H1 (cell line): Measurements from ENCODE around the gene WDR4. TPM values are rescaled to one million over a fixed set of nuclear protein-coding genes. Genes with fewer than 3 reads are reported as not detected.

Experiments used
- CTCF ChIA-PET: fragments of 300-600 bp; sonication (Branson Sonifier 250); formaldehyde crosslinking; loops from one replicate; lab custom pipeline; 2021; ENCODE audit not compliant: partially characterized antibody; lab: Charles Lee
- POLR2A ChIA-PET: fragments of 300-600 bp; sonication (Branson Sonifier 250); formaldehyde crosslinking; loops from one replicate; lab custom pipeline; 2021; ENCODE audit warnings: inconsistent platforms; ENCODE audit not compliant: partially characterized antibody; lab: Charles Lee
- DNase-seq, 2 experiments: peaks; one replicate each; pipeline versions ENCODE4 v3.0.0 to v3.0.0-alpha.2; 2010 to 2022; ENCODE audit warnings: low spot score in 2 of 2, low read depth in 1 of 2, mixed read lengths in 1 of 2
- FAIRE-seq: peaks from 2 replicates; lab custom pipeline; 2011; peaks lifted over from hg19 to GRCh38; lab: Jason Lieb, UNC
- H2AFZ ChIP-seq: 2 replicates; pipeline ENCODE4 v1.8.1; 2012; ENCODE audit warnings: low read length, inconsistent platforms
- H2AK5ac ChIP-seq: 2 replicates; pipeline ENCODE4 v1.6.1; 2013; ENCODE audit warnings: low read depth, low read length
- H2BK120ac ChIP-seq: replicated peaks from 2 replicates; pipeline ENCODE3; 2013; ENCODE audit warnings: low read depth, low read length, inconsistent platforms
- H2BK12ac ChIP-seq: 2 replicates; pipeline ENCODE4 v1.6.1; 2013; ENCODE audit warnings: low read depth, low read length
- H2BK15ac ChIP-seq: 2 replicates; pipeline ENCODE4 v1.6.1; 2013; ENCODE audit warnings: low read length
- H2BK20ac ChIP-seq: 2 replicates; pipeline ENCODE4 v1.6.1; 2013; ENCODE audit warnings: low read length
- H2BK5ac ChIP-seq: 2 replicates; pipeline ENCODE4 v1.6.1; 2013; ENCODE audit warnings: low read depth, low read length
- H3K14ac ChIP-seq: 2 replicates; pipeline ENCODE4 v1.6.1; 2013; ENCODE audit warnings: inconsistent platforms; ENCODE audit not compliant: insufficient read length
- H3K18ac ChIP-seq: 2 replicates; pipeline ENCODE4 v1.6.1; 2013; ENCODE audit warnings: low read length; ENCODE audit errors: extremely low read depth
- H3K23ac ChIP-seq: 2 replicates; pipeline ENCODE4 v1.6.1; 2013; ENCODE audit warnings: inconsistent platforms; ENCODE audit not compliant: insufficient read length
- H3K23me2 ChIP-seq: 2 replicates; pipeline ENCODE4 v1.6.1; 2013; ENCODE audit warnings: low read depth, low read length
- H3K27ac ChIP-seq: 2 replicates; pipeline ENCODE4 v1.6.1; 2011; ENCODE audit warnings: low read depth, low read length, inconsistent platforms
- H3K27me3 ChIP-seq, 4 experiments: replicated peaks in 1 of 4; 1 replicate in 1 of 4; 2 replicates in 3 of 4; pipeline versions ENCODE4 v1.6.1 to v1.8.1; 2011 to 2013; ENCODE audit warnings: low read length in 3 of 4, mild to moderate bottlenecking in 3 of 4, inconsistent platforms in 2 of 4, mixed read lengths in 2 of 4, moderate library complexity in 1 of 4; ENCODE audit not compliant: control insufficient read depth in 3 of 4, insufficient read depth in 3 of 4; ENCODE audit errors: extremely low read depth in 1 of 4
- H3K36me3 ChIP-seq, 4 experiments: 2 replicates each; pipeline versions ENCODE4 v1.6.1 to v1.8.1; 2011 to 2013; ENCODE audit warnings: mild to moderate bottlenecking in 4 of 4, low read length in 3 of 4, moderate library complexity in 2 of 4, control low read depth in 1 of 4, inconsistent platforms in 1 of 4; ENCODE audit not compliant: insufficient read depth in 4 of 4, control insufficient read depth in 2 of 4
- H3K4ac ChIP-seq: replicated peaks from 2 replicates; pipeline ENCODE3; 2013; ENCODE audit warnings: low read length, low read depth, mixed read lengths, inconsistent platforms; ENCODE audit not compliant: insufficient read length
- H3K4me1 ChIP-seq, 4 experiments: replicated peaks in 1 of 4; 1 replicate in 1 of 4; 2 replicates in 3 of 4; pipeline versions ENCODE4 v1.6.1 to v1.8.1; 2011 to 2013; ENCODE audit warnings: low read length in 3 of 4, inconsistent platforms in 2 of 4, mixed read lengths in 1 of 4; ENCODE audit not compliant: insufficient read depth in 4 of 4, control insufficient read depth in 3 of 4
- H3K4me2 ChIP-seq, 2 experiments: 2 replicates each; pipeline versions ENCODE4 v1.6.1 to v1.8.1; 2011 to 2013; ENCODE audit warnings: low read depth in 2 of 2, low read length in 2 of 2, control low read depth in 1 of 2, inconsistent platforms in 1 of 2, mild to moderate bottlenecking in 1 of 2; ENCODE audit not compliant: insufficient read depth in 1 of 2
- H3K4me3 ChIP-seq, 4 experiments: fragments of 200-600, 300-600 bp in 1 of 4; sonication (generic), shearing (Covaris generic), sonication (Bioruptor Twin) in 1 of 4; 2 replicates each; pipeline versions ENCODE4 v1.5.1 to v1.8.1; 2011 to 2016; ENCODE audit warnings: low read length in 4 of 4, low read depth in 3 of 4, control low read depth in 2 of 4, inconsistent platforms in 2 of 4, mild to moderate bottlenecking in 2 of 4, mixed read lengths in 1 of 4, moderate library complexity in 1 of 4; ENCODE audit not compliant: insufficient read depth in 2 of 4; ENCODE audit errors: extremely low read depth in 1 of 4
- H3K56ac ChIP-seq: replicated peaks from 2 replicates; pipeline ENCODE3; 2013; ENCODE audit warnings: low read depth, mild to moderate bottlenecking, mixed read lengths, low read length, inconsistent platforms; ENCODE audit not compliant: insufficient read length
- H3K79me1 ChIP-seq: 2 replicates; pipeline ENCODE4 v1.6.1; 2013; ENCODE audit warnings: low read depth, low read length, control low read depth
- H3K79me2 ChIP-seq, 2 experiments: 2 replicates each; pipeline versions ENCODE4 v1.6.1 to v1.8.1; 2012 to 2013; ENCODE audit warnings: low read length in 2 of 2, mild to moderate bottlenecking in 2 of 2, inconsistent platforms in 1 of 2; ENCODE audit not compliant: insufficient read depth in 2 of 2, control insufficient read depth in 1 of 2
- H3K9ac ChIP-seq, 4 experiments: replicated peaks in 1 of 4; 1 replicate in 1 of 4; 2 replicates in 3 of 4; pipeline versions ENCODE4 v1.6.1 to v1.8.1; 2011 to 2013; ENCODE audit warnings: low read depth in 3 of 4, low read length in 3 of 4, control low read depth in 2 of 4, mild to moderate bottlenecking in 2 of 4, moderate library complexity in 2 of 4, inconsistent platforms in 1 of 4; ENCODE audit errors: extremely low read depth in 1 of 4
- H3K9me3 ChIP-seq, 2 experiments: 2 replicates each; pipeline versions ENCODE4 v1.6.1 to v1.8.1; 2012 to 2013; ENCODE audit warnings: mild to moderate bottlenecking in 2 of 2, moderate library complexity in 2 of 2, control low read depth in 1 of 2, inconsistent platforms in 1 of 2, low read depth in 1 of 2, low read length in 1 of 2, mixed read lengths in 1 of 2; ENCODE audit not compliant: insufficient read depth in 2 of 2
- H4K20me1 ChIP-seq, 2 experiments: replicated peaks in 1 of 2; 2 replicates each; pipeline versions ENCODE3 to v1.8.1; 2011 to 2013; ENCODE audit warnings: inconsistent platforms in 2 of 2, low read length in 2 of 2, mild to moderate bottlenecking in 1 of 2; ENCODE audit not compliant: insufficient read depth in 2 of 2, control insufficient read depth in 1 of 2
- H4K5ac ChIP-seq: 2 replicates; pipeline ENCODE4 v1.6.1; 2013; ENCODE audit warnings: low read length, low read depth, mixed read lengths, inconsistent platforms; ENCODE audit not compliant: insufficient read length
- H4K8ac ChIP-seq: 2 replicates; pipeline ENCODE4 v1.8.0; 2013; ENCODE audit warnings: mild to moderate bottlenecking, moderate library complexity, low read length, inconsistent platforms; ENCODE audit not compliant: insufficient read depth; ENCODE audit errors: extremely low read depth
- H4K91ac ChIP-seq: replicated peaks from 2 replicates; pipeline ENCODE3; 2013; ENCODE audit warnings: low read length, mixed read lengths, inconsistent platforms; ENCODE audit not compliant: insufficient read length
- TEAD4 ChIP-seq: IDR thresholded peaks from 2 replicates; pipeline ENCODE4 v1.6.1; 2012; ENCODE audit warnings: low read depth, low read length, inconsistent platforms, mixed read lengths
- WGBS, 2 experiments: shearing (Covaris generic) in 1 of 2; methylation state at CpG; one replicate each; pipeline versions ENCODE4 v1.1.6 to v1.1.7; 2013 to 2015; ENCODE audit warnings: low lambda C conversion rate in 2 of 2, mixed read lengths in 2 of 2, inconsistent platforms in 1 of 2, low coverage in 1 of 2, missing lambda C conversion rate in 1 of 2; ENCODE audit not compliant: insufficient replicate concordance in 2 of 2, insufficient coverage in 1 of 2, insufficient read length in 1 of 2; ENCODE audit errors: extremely low coverage in 1 of 2, missing lambda C conversion rate in 1 of 2; 5-methylcytosine and 5-hydroxymethylcytosine counted together
- polyA plus RNA-seq, 7 experiments: library from polyadenylated mRNA; depleted of rRNA in 3 of 7; stranded (reverse) in 5 of 7; unstranded in 2 of 7; fragments of >200 nt in 5 of 7; fragments of 200-250 nt in 2 of 7; gene quantifications; 1 replicate in 5 of 7; 2 replicates in 1 of 7; 4 replicates in 1 of 7; pipeline versions ENCODE4 v1.2.1 to v1.2.3, GENCODE V29; 2011 to 2013; ENCODE audit warnings: missing spikeins in 2 of 7, mixed read lengths in 2 of 7
- total RNA-seq: library from RNA; stranded (reverse); fragmentation: NEBNext Ultra II Directional; extraction: Animal tissue kit (Norgen Biotek cat#: 25700); gene quantifications from 2 replicates; pipeline ENCODE4 v1.2.1, GENCODE V29; 2021
- TF ChIP-seq, protein P1 (sequence below): IDR thresholded peaks from 2 replicates; pipeline ENCODE4 v1.6.1; 2012; ENCODE audit warnings: inconsistent platforms

The WDR4 gene
- total and polyA plus RNA-seq, 2 of the 8 experiments (the other 6 are each of a cell fraction or from before 2014, with no cell fraction given), result 28.9 to 47.8 TPM

- FAIRE-seq (no peak), DNase-seq (no peak)
- no peak overlapping the region for H3K4ac ChIP-seq
- no peak overlapping the region for H2BK15ac ChIP-seq
- peaks cover 0 to 23% of the 10 kb centered on the region in 2 experiments; a peak in 1 of 4 replicates for H3K79me2 ChIP-seq
- H3K56ac ChIP-seq, result no peak overlapping the region
- H3K9me3 ChIP-seq, result no peaks in the 10 kb centered on the region
- no peak overlapping the region for H4K8ac ChIP-seq
- 95% methylated on average over 26 of the region's 28 CpGs; no CpG with 5 or more reads in 1 of the 2 experiments for WGBS, 2 experiments
- POLR2A ChIA-PET, result interaction anchor here (0.7 to 4.2 kb wide), 6 partner anchors 10 to 237 kb away, joined by 3 to 21 read pairs (median 5); no protein-coding TSS in a partner anchor
- H2AFZ ChIP-seq, result no peak overlapping the region
- H4K91ac ChIP-seq, result no peak overlapping the region
- peaks cover 10 to 36% of the 10 kb centered on the region in 2 experiments for H4K20me1 ChIP-seq
- H2BK5ac ChIP-seq, result no peak overlapping the region
- peaks cover 13% of the 10 kb centered on the region; the same call in 1 of the 2 replicates for H3K79me1 ChIP-seq
- H3K36me3 ChIP-seq, result peaks cover 39 to 88% (median 72%) of the 10 kb centered on the region in 4 experiments
- H3K18ac ChIP-seq, result no peak overlapping the region
- no peak overlapping the region for H2AK5ac ChIP-seq
- H3K4me2 ChIP-seq, result no peak overlapping the region
- H3K14ac ChIP-seq, result no peak overlapping the region
- H3K23me2 ChIP-seq, result no peaks in the 10 kb centered on the region
- no peaks in the 10 kb centered on the region for H3K4me1 ChIP-seq
- H2BK20ac ChIP-seq, result no peak overlapping the region
- H3K27ac ChIP-seq, result no peak overlapping the region
- H3K9ac ChIP-seq, result no peak overlapping the region
- H4K5ac ChIP-seq, result no peak overlapping the region
- CTCF ChIA-PET, result interaction anchor here (0.6 to 1.9 kb wide), 4 partner anchors 11 to 34 kb away, joined by 3 to 7 read pairs (median 4); no protein-coding TSS in a partner anchor
- no peak overlapping the region for H3K4me3 ChIP-seq
- H2BK12ac ChIP-seq, result no peak overlapping the region
- no peak overlapping the region for H3K23ac ChIP-seq
- no peak overlapping the region for H2BK120ac ChIP-seq
- no peaks in the 10 kb centered on the region for H3K27me3 ChIP-seq
- TF ChIP-seq, protein P1, sequence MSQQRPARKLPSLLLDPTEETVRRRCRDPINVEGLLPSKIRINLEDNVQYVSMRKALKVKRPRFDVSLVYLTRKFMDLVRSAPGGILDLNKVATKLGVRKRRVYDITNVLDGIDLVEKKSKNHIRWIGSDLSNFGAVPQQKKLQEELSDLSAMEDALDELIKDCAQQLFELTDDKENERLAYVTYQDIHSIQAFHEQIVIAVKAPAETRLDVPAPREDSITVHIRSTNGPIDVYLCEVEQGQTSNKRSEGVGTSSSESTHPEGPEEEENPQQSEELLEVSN, result no peak
- TF ChIP-seq TEAD4, result no peak
Measured at GRCh38 chr21:42854246-42855010, 24.9 kb downstream of the WDR4 start.
